ENCODE measurements around the gene PAX2.

PAX2 gene

DNA sequence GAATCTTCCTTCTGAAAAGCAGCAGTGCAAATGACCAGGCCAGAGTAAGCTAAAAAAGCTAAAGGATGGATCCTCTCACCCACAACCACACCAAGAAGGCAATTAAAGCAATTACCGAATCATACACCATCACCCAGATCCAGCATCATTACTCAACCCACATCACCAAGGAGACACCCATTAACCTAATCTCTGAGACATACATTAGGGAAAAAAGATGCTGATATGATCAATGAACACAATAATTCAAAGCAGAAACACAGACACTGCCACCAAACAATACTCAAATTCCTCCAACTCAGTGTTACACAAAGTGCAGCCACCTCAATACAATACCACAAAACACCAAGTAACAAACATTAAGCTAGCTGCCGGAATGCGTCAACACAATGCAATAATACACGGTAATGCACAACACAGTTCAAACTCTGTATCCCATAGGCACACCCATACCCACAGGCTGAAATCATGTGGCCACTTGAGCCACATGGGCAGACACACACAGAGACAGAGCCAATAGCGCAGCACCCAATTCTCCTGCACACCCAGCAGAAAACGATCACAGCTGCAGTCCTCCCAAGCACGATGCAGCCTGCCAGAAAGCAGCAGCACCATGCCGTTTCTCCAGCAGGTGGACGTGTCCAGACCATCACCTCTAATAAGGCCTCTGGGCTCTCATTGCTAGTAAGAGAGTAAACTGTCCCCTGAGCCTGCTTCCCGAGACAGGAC is 21.5 kb downstream of the PAX2 start:
- no peak for DNase-seq (ENCODE audit: insufficient read length, low spot score)
- no peak for FAIRE-seq
- no peak for TF ChIP-seq SPI1 (IDR thresholded peaks at IDR 0.05; ENCODE audit: low read depth, low read length)
- TF ChIP-seq PAX5 (IDR thresholded peaks at IDR 0.05; ENCODE audit: insufficient read depth, low read length, severe bottlenecking), result no peak
- no peak for TF ChIP-seq POLR2AphosphoS5 (IDR thresholded peaks at IDR 0.05; ENCODE audit: low read depth, low read length)
- no peak for TF ChIP-seq TAF1 (IDR thresholded peaks at IDR 0.05; ENCODE audit: low read depth, low read length)
- TF ChIP-seq POU2F2 (IDR thresholded peaks at IDR 0.05; ENCODE audit: low read depth, low read length), result no peak
- TF ChIP-seq POLR2A (IDR thresholded peaks at IDR 0.05; ENCODE audit: low read depth, low read length), result no peak

DNA sequence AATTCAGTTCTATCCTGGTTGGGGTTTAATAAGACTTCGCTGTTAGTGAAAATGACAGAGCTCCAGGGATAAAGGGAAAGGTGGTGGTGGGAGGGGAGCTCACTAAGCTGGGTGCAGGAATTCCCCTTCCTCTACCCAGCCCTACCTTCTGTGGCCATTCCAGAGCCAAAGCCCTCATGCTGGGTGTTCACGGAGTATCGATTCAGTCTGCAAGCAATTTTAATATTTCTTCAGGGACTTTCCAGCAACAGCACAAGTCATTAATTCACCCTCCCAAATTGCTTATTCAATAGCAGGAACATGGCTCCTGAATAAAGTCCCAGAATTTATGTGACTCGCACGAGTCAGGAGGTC is 22.0 kb downstream of the PAX2 start:
- TF ChIP-seq TAF1 (IDR thresholded peaks at IDR 0.05; ENCODE audit: low read depth, low read length) (no peak), POLR2AphosphoS5 (IDR thresholded peaks at IDR 0.05; ENCODE audit: low read depth, low read length) (no peak), POLR2A (IDR thresholded peaks at IDR 0.05; ENCODE audit: low read depth, low read length) (no peak), POU2F2 (IDR thresholded peaks at IDR 0.05; ENCODE audit: low read depth, low read length) (no peak), SPI1 (IDR thresholded peaks at IDR 0.05; ENCODE audit: low read depth, low read length) (no peak), PAX5 (IDR thresholded peaks at IDR 0.05; ENCODE audit: insufficient read depth, low read length, severe bottlenecking) (no peak)
- DNase-seq (ENCODE audit: insufficient read length, low spot score), result no peak
- FAIRE-seq, result no peak

GRCh38 chr10:100769481-100769880 is 24.1 kb downstream of the PAX2 start:
- TF ChIP-seq PAX5 (IDR thresholded peaks at IDR 0.05; ENCODE audit: insufficient read depth, low read length, severe bottlenecking), result no peak
- TF ChIP-seq POLR2A (IDR thresholded peaks at IDR 0.05; ENCODE audit: low read depth, low read length), result no peak
- TF ChIP-seq TAF1 (IDR thresholded peaks at IDR 0.05; ENCODE audit: low read depth, low read length), result no peak
- TF ChIP-seq POU2F2 (IDR thresholded peaks at IDR 0.05; ENCODE audit: low read depth, low read length), result no peak
- no peak for TF ChIP-seq SPI1 (IDR thresholded peaks at IDR 0.05; ENCODE audit: low read depth, low read length)
- no peak for TF ChIP-seq POLR2AphosphoS5 (IDR thresholded peaks at IDR 0.05; ENCODE audit: low read depth, low read length)
- DNase-seq (ENCODE audit: insufficient read length, low spot score) (no peak), FAIRE-seq (no peak)

- FAIRE-seq (no peak), DNase-seq (ENCODE audit: insufficient read length, low spot score) (no peak)
- no peak for TF ChIP-seq PAX5 (IDR thresholded peaks at IDR 0.05; ENCODE audit: insufficient read depth, low read length, severe bottlenecking)
- TF ChIP-seq SPI1 (IDR thresholded peaks at IDR 0.05; ENCODE audit: low read depth, low read length), result no peak
- TF ChIP-seq TAF1 (IDR thresholded peaks at IDR 0.05; ENCODE audit: low read depth, low read length), result no peak
- no peak for TF ChIP-seq POLR2A (IDR thresholded peaks at IDR 0.05; ENCODE audit: low read depth, low read length)
- no peak for TF ChIP-seq POLR2AphosphoS5 (IDR thresholded peaks at IDR 0.05; ENCODE audit: low read depth, low read length)
- no peak for TF ChIP-seq POU2F2 (IDR thresholded peaks at IDR 0.05; ENCODE audit: low read depth, low read length)
These were observed 28.3 kb downstream of the PAX2 start for GRCh38 chr10:100773646-100774045.

- no peak for DNase-seq (ENCODE audit: insufficient read length, low spot score)
- TF ChIP-seq POLR2A (IDR thresholded peaks at IDR 0.05; ENCODE audit: low read depth, low read length) (no peak), POLR2AphosphoS5 (IDR thresholded peaks at IDR 0.05; ENCODE audit: low read depth, low read length) (no peak), TAF1 (IDR thresholded peaks at IDR 0.05; ENCODE audit: low read depth, low read length) (no peak), POU2F2 (IDR thresholded peaks at IDR 0.05; ENCODE audit: low read depth, low read length) (no peak), PAX5 (IDR thresholded peaks at IDR 0.05; ENCODE audit: insufficient read depth, low read length, severe bottlenecking) (no peak), SPI1 (IDR thresholded peaks at IDR 0.05; ENCODE audit: low read depth, low read length) (no peak)
- no peak for FAIRE-seq
These were observed 28.8 kb downstream of the PAX2 start for GRCh38 chr10:100774223-100774622.

DNA sequence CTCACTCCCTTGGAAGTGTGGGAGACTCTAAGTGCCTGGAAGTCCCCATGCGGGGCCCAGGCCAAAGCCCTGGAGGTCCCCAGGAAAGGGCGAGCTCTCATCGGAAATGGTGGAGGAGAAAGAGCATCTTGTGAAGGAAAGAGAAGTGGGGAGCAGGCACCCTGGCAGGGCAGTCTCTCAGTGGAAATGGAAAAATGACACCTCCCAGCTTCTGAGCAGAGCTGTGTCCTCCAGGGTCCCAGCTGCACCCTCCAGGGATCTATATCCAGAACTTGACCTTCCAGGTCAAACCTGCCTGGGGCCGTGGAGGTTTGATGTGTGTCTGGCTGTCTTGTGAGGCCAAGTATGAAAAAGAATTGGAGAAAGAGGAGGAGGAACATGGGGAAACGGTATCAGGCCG is 29.5 kb downstream of the PAX2 start:
- TF ChIP-seq POLR2A (IDR thresholded peaks at IDR 0.05; ENCODE audit: low read depth, low read length) (no peak), POU2F2 (IDR thresholded peaks at IDR 0.05; ENCODE audit: low read depth, low read length) (no peak)
- FAIRE-seq, result no peak
- DNase-seq (ENCODE audit: insufficient read length, low spot score), result no peak

- FAIRE-seq, result no peak
- TF ChIP-seq PAX5 (IDR thresholded peaks at IDR 0.05; ENCODE audit: insufficient read depth, low read length, severe bottlenecking) (no peak), TAF1 (IDR thresholded peaks at IDR 0.05; ENCODE audit: low read depth, low read length) (no peak)
- DNase-seq (ENCODE audit: insufficient read length, low spot score), result no peak
These were observed 30.0 kb downstream of the PAX2 start for GRCh38 chr10:100775386-100775785.

- DNase-seq (ENCODE audit: insufficient read length, low spot score), result no peak
- no peak for TF ChIP-seq POLR2A (IDR thresholded peaks at IDR 0.05; ENCODE audit: low read depth, low read length)
- TF ChIP-seq POLR2AphosphoS5 (IDR thresholded peaks at IDR 0.05; ENCODE audit: low read depth, low read length), result no peak
- no peak for TF ChIP-seq SPI1 (IDR thresholded peaks at IDR 0.05; ENCODE audit: low read depth, low read length)
- TF ChIP-seq POU2F2 (IDR thresholded peaks at IDR 0.05; ENCODE audit: low read depth, low read length), result no peak
- TF ChIP-seq TAF1 (IDR thresholded peaks at IDR 0.05; ENCODE audit: low read depth, low read length), result no peak
- no peak for FAIRE-seq
These were observed 30.5 kb downstream of the PAX2 start for GRCh38 chr10:100775871-100776270.

DNA sequence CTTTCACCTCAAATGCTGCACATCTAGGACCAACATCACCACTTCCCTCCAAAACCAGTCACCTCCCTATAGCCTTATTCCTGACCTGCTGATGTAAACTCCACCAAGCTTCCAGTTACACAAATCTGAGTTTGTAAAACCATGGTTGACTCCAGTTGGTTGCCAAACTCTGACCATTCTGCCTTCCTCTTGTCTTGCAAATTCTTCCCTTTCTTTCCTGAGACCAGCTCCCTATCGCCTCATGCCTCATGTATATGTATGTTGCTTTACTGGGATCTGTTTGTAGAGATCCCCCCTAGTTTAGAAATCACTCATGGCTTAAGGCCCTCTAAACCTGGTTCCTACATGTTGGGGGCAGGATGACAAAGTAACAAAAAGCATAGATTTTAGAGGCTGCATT is 31.3 kb downstream of the PAX2 start:
- DNase-seq (ENCODE audit: insufficient read length, low spot score) (no peak), FAIRE-seq (no peak)
- TF ChIP-seq TAF1 (IDR thresholded peaks at IDR 0.05; ENCODE audit: low read depth, low read length) (no peak), POU2F2 (IDR thresholded peaks at IDR 0.05; ENCODE audit: low read depth, low read length) (no peak), PAX5 (IDR thresholded peaks at IDR 0.05; ENCODE audit: insufficient read depth, low read length, severe bottlenecking) (no peak), POLR2A (IDR thresholded peaks at IDR 0.05; ENCODE audit: low read depth, low read length) (no peak), SPI1 (IDR thresholded peaks at IDR 0.05; ENCODE audit: low read depth, low read length) (no peak), POLR2AphosphoS5 (IDR thresholded peaks at IDR 0.05; ENCODE audit: low read depth, low read length) (no peak)

- TF ChIP-seq POU2F2 (IDR thresholded peaks at IDR 0.05; ENCODE audit: low read depth, low read length) (no peak), POLR2AphosphoS5 (IDR thresholded peaks at IDR 0.05; ENCODE audit: low read depth, low read length) (no peak), SPI1 (IDR thresholded peaks at IDR 0.05; ENCODE audit: low read depth, low read length) (no peak), PAX5 (IDR thresholded peaks at IDR 0.05; ENCODE audit: insufficient read depth, low read length, severe bottlenecking) (no peak), POLR2A (IDR thresholded peaks at IDR 0.05; ENCODE audit: low read depth, low read length) (no peak), TAF1 (IDR thresholded peaks at IDR 0.05; ENCODE audit: low read depth, low read length) (no peak)
- FAIRE-seq, result no peak
- no peak for DNase-seq (ENCODE audit: insufficient read length, low spot score)
These were observed 33.9 kb downstream of the PAX2 start for GRCh38 chr10:100779329-100779728.
